Endothelial cell (in vitro differentiated cells): ENCODE results near the gene ASCL2. TPM values are rescaled to one million over a fixed set of nuclear protein-coding genes. Genes with fewer than 3 reads are reported as not detected.

ENCODE experiments used
- DNase-seq: peaks from one replicate; pipeline ENCODE4 v3.0.0; 2021; ENCODE audit warnings: low spot score
- H3K27ac Mint-ChIP-seq: one replicate; pipeline ENCODE4 v1.8.0; 2021; ENCODE audit warnings: mixed read lengths, inconsistent platforms; ENCODE audit not compliant: unreplicated experiment
- H3K27me3 Mint-ChIP-seq: one replicate; pipeline ENCODE4 v1.8.0; 2021; ENCODE audit warnings: mild to moderate bottlenecking, moderate library complexity, mixed read lengths, inconsistent platforms; ENCODE audit not compliant: unreplicated experiment
- H3K36me3 Mint-ChIP-seq: one replicate; pipeline ENCODE4 v1.8.0; 2021; ENCODE audit warnings: mild to moderate bottlenecking, low read depth, mixed read lengths, inconsistent platforms; ENCODE audit not compliant: unreplicated experiment
- H3K4me1 Mint-ChIP-seq: one replicate; pipeline ENCODE4 v1.8.0; 2021; ENCODE audit warnings: mild to moderate bottlenecking, mixed read lengths, inconsistent platforms; ENCODE audit not compliant: unreplicated experiment
- H3K4me3 Mint-ChIP-seq: one replicate; pipeline ENCODE4 v1.8.0; 2021; ENCODE audit warnings: mild to moderate bottlenecking, mixed read lengths, inconsistent platforms; ENCODE audit not compliant: unreplicated experiment
- H3K9me3 Mint-ChIP-seq: one replicate; pipeline ENCODE4 v1.8.0; 2021; ENCODE audit warnings: mixed read lengths, inconsistent platforms; ENCODE audit not compliant: unreplicated experiment
- CTCF ChIP-seq: fragments of 200-600 bp; sonication (generic); IDR thresholded peaks from one replicate; pipeline ENCODE4 v1.5.0; 2021; ENCODE audit warnings: antibody characterized with exemption; ENCODE audit not compliant: unreplicated experiment
- total RNA-seq: library from RNA; stranded (reverse); fragmentation: NEBNext Ultra II Directional; extraction: Animal tissue kit (Norgen Biotek cat#: 25700); gene quantifications from one replicate; pipeline ENCODE4 v1.2.1, GENCODE V29; 2021; ENCODE audit not compliant: unreplicated experiment

Gene ASCL2
- total RNA-seq, 1 donor from 2014 or later: not detected

- H3K4me1 Mint-ChIP-seq: no peaks in the 10 kb centered on the region
- DNase-seq: no peak
- no peaks in the 10 kb centered on the region for H3K9me3 Mint-ChIP-seq
- H3K4me3 Mint-ChIP-seq: no peak overlapping the region
- H3K36me3 Mint-ChIP-seq: no peaks in the 10 kb centered on the region
- peaks cover 13% of the 10 kb centered on the region for H3K27me3 Mint-ChIP-seq
- no peak overlapping the region for H3K27ac Mint-ChIP-seq
- no peak for TF ChIP-seq CTCF
These were observed 10.9 kb downstream of the ASCL2 start for GRCh38 chr11:2259466-2259830.

- H3K4me3 Mint-ChIP-seq: no peak overlapping the region
- H3K9me3 Mint-ChIP-seq: no peaks in the 10 kb centered on the region
- no peaks in the 10 kb centered on the region for H3K4me1 Mint-ChIP-seq
- H3K36me3 Mint-ChIP-seq: no peaks in the 10 kb centered on the region
- no peak for TF ChIP-seq CTCF
- DNase-seq: no peak
- no peak overlapping the region for H3K27ac Mint-ChIP-seq
- peaks cover 11% of the 10 kb centered on the region for H3K27me3 Mint-ChIP-seq
These were observed 11.6 kb downstream of the ASCL2 start for GRCh38 chr11:2258501-2259465.

- Mint-ChIP-seq H3K36me3 (no peaks in the 10 kb centered on the region), H3K9me3 (no peaks in the 10 kb centered on the region), H3K4me1 (no peaks in the 10 kb centered on the region), H3K27ac (no peak overlapping the region), H3K4me3 (no peak overlapping the region), H3K27me3 (peaks cover 10% of the 10 kb centered on the region)
- no peak for DNase-seq
- no peak for TF ChIP-seq CTCF
These were observed 13.3 kb downstream of the ASCL2 start for GRCh38 chr11:2256951-2257700.

- H3K4me1 Mint-ChIP-seq: no peaks in the 10 kb centered on the region
- peak overlapping the region; percentile 32 for H3K27ac Mint-ChIP-seq
- DNase-seq: no peak
- peaks cover 8% of the 10 kb centered on the region for H3K27me3 Mint-ChIP-seq
- H3K4me3 Mint-ChIP-seq: no peak overlapping the region
- H3K9me3 Mint-ChIP-seq: no peaks in the 10 kb centered on the region
- no peaks in the 10 kb centered on the region for H3K36me3 Mint-ChIP-seq
- TF ChIP-seq CTCF: no peak
These were observed 14.0 kb downstream of the ASCL2 start for GRCh38 chr11:2256293-2256913.
